CD14-positive monocyte (primary cell): Measurements from ENCODE around the gene SPAG16. TPM values are rescaled to one million over a fixed set of nuclear protein-coding genes. Genes with fewer than 3 reads are reported as not detected.

ENCODE experiments used
- DNase-seq, 3 donors: peaks; one replicate each; pipeline ENCODE4 v3.0.0-alpha.2; 2011 to 2022
- H2AFZ ChIP-seq: 2 replicates; pipeline ENCODE4 v1.6.0; 2012; ENCODE audit warnings: mild to moderate bottlenecking, low read depth, low read length, inconsistent platforms; ENCODE audit not compliant: insufficient read depth, poor library complexity, severe bottlenecking
- H3K27ac ChIP-seq, 2 donors: 1 replicate in 1 of 2; 2 replicates in 1 of 2; pipeline ENCODE4 v1.5.1; 2012 to 2013; ENCODE audit warnings: low read length in 2 of 2, control low read depth in 1 of 2, inconsistent platforms in 1 of 2, low read depth in 1 of 2, mild to moderate bottlenecking in 1 of 2
- H3K27me3 ChIP-seq, 2 donors: one replicate each; pipeline versions ENCODE4 v1.6.0 to v1.6.1; 2011 to 2013; ENCODE audit warnings: low read length in 2 of 2; ENCODE audit not compliant: control insufficient read depth in 2 of 2, insufficient read depth in 2 of 2
- H3K36me3 ChIP-seq, 2 donors: replicated peaks in 1 of 2; 1 replicate in 1 of 2; 2 replicates in 1 of 2; pipeline versions ENCODE4 v1.5.1 to v1.6.1; 2012 to 2013; ENCODE audit warnings: low read length in 2 of 2, control low read depth in 1 of 2, inconsistent platforms in 1 of 2, mild to moderate bottlenecking in 1 of 2; ENCODE audit not compliant: insufficient read depth in 2 of 2, control insufficient read depth in 1 of 2
- H3K4me1 ChIP-seq, 2 donors: 1 replicate in 1 of 2; 2 replicates in 1 of 2; pipeline versions ENCODE4 v1.5.1 to v1.6.1; 2012 to 2013; ENCODE audit warnings: low read length in 2 of 2, control low read depth in 1 of 2, inconsistent platforms in 1 of 2, mild to moderate bottlenecking in 1 of 2, moderate library complexity in 1 of 2; ENCODE audit not compliant: insufficient read depth in 2 of 2, control insufficient read depth in 1 of 2
- H3K4me2 ChIP-seq: replicated peaks from 2 replicates; pipeline ENCODE3; 2012; ENCODE audit warnings: low read length, moderate library complexity, mild to moderate bottlenecking; ENCODE audit not compliant: poor library complexity, severe bottlenecking; ENCODE audit errors: extremely low read depth
- H3K4me3 ChIP-seq, 3 experiments: fragments of 200-600 bp in 1 of 3; sonication (generic) in 1 of 3; replicated peaks in 1 of 3; 1 replicate in 2 of 3; 2 replicates in 1 of 3; pipeline ENCODE4 v1.5.1; 2011 to 2013; ENCODE audit warnings: low read length in 3 of 3, mild to moderate bottlenecking in 3 of 3, control low read depth in 2 of 3, low read depth in 2 of 3, inconsistent platforms in 1 of 3, moderate library complexity in 1 of 3
- H3K79me2 ChIP-seq: 2 replicates; pipeline ENCODE4 v1.6.0; 2012; ENCODE audit warnings: mild to moderate bottlenecking, control low read depth, inconsistent platforms, low read length, moderate library complexity; ENCODE audit not compliant: insufficient read depth
- H3K9ac ChIP-seq: 2 replicates; pipeline ENCODE4 v1.6.0; 2017; ENCODE audit warnings: low read length, mild to moderate bottlenecking; ENCODE audit not compliant: insufficient read depth, poor library complexity, severe bottlenecking
- H3K9me3 ChIP-seq, 2 donors: replicated peaks in 1 of 2; 1 replicate in 1 of 2; 2 replicates in 1 of 2; pipeline versions ENCODE4 v1.5.1 to v1.6.1; 2012 to 2013; ENCODE audit warnings: low read length in 2 of 2, control low read depth in 1 of 2; ENCODE audit not compliant: control insufficient read depth in 1 of 2, insufficient read depth in 1 of 2
- H4K20me1 ChIP-seq: 2 replicates; pipeline ENCODE4 v1.6.0; 2012; ENCODE audit warnings: mild to moderate bottlenecking, low read length, control low read depth, moderate library complexity; ENCODE audit not compliant: insufficient read depth
- H3K27ac Mint-ChIP-seq, 7 donors: one replicate each; pipeline ENCODE4 v1.8.0; 2020; ENCODE audit warnings: mild to moderate bottlenecking in 7 of 7, mixed read lengths in 7 of 7, moderate library complexity in 6 of 7, inconsistent platforms in 2 of 7
- H3K27me3 Mint-ChIP-seq, 3 donors: one replicate each; pipeline ENCODE4 v1.8.0; 2021 to 2022; ENCODE audit warnings: low read depth in 3 of 3, mild to moderate bottlenecking in 3 of 3, mixed read lengths in 3 of 3, moderate library complexity in 3 of 3, inconsistent platforms in 1 of 3
- H3K36me3 Mint-ChIP-seq, 2 donors: one replicate each; pipeline ENCODE4 v1.8.0; 2020; ENCODE audit warnings: mixed read lengths in 2 of 2, inconsistent platforms in 1 of 2, mild to moderate bottlenecking in 1 of 2
- H3K4me1 Mint-ChIP-seq: one replicate; pipeline ENCODE4 v1.8.0; 2020; ENCODE audit warnings: mild to moderate bottlenecking, mixed read lengths
- H3K4me3 Mint-ChIP-seq, 2 donors: one replicate each; pipeline ENCODE4 v1.8.0; 2020; ENCODE audit warnings: mild to moderate bottlenecking in 2 of 2, mixed read lengths in 2 of 2, moderate library complexity in 1 of 2
- H3K9me3 Mint-ChIP-seq, 7 donors: one replicate each; pipeline ENCODE4 v1.8.0; 2020 to 2022; ENCODE audit warnings: mixed read lengths in 7 of 7, mild to moderate bottlenecking in 6 of 7, moderate library complexity in 6 of 7, inconsistent platforms in 2 of 7
- WGBS: methylation state at CpG from one replicate; pipeline ENCODE4 v1.1.5; 2013; ENCODE audit warnings: missing lambda C conversion rate; ENCODE audit not compliant: insufficient coverage; 5-methylcytosine and 5-hydroxymethylcytosine counted together
- intact Hi-C, 2 donors: fragments of 100-400 bp; cut with micrococcal nuclease; formaldehyde crosslinking; loops; one replicate each; pipeline versions ENCODE4 v1.15.0 to v1.15.1; 2023
- polyA plus RNA-seq, 3 donors: library from polyadenylated mRNA; depleted of rRNA in 1 of 3; unstranded in 2 of 3; stranded (reverse) in 1 of 3; fragments of 300-500 nt in 2 of 3; fragments of >200 nt in 1 of 3; fragmentation: Illumina TruSeq in 2 of 3; gene quantifications; 1 replicate in 2 of 3; 2 replicates in 1 of 3; pipeline ENCODE4 v1.2.3, GENCODE V29; 2012 to 2021
- TF ChIP-seq, protein P1 (sequence below): fragments of 200-600 bp; IDR thresholded peaks from one replicate; pipeline ENCODE4 v1.8.0; 2022; ENCODE audit warnings: antibody characterized with exemption, mild to moderate bottlenecking

Gene SPAG16
- polyA plus RNA-seq, 3 donors: 0.12 to 0.30 TPM; not detected in 1

DNA sequence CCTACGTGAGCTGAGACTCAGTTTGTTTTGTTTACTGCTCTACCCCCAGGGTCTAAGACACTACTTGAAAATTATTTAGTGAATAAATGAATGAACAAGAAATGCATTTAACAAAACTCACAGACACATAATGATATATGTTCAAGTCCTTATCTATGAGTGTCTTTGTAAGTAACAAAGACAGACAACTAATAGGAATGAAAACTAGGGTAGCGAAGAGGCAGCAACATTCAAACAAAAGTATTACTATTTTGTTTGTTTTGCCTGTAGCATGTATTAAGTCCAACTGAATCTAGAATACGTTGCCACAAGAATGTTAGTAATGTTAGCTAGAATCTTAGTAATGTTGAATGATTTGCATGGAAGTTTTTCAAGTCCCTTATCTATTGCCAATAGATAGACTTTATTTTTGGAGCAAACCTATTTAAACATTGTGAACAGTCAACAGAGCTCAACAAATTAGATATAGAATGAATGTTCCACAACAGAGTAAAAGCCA lies 981.8 kb downstream of the SPAG16 start:
- no peak overlapping the region for H3K9ac ChIP-seq
- H3K4me3 Mint-ChIP-seq: no peak overlapping the region
- WGBS: no CpG with 5 or more reads among the region's 3 CpGs

DNA sequence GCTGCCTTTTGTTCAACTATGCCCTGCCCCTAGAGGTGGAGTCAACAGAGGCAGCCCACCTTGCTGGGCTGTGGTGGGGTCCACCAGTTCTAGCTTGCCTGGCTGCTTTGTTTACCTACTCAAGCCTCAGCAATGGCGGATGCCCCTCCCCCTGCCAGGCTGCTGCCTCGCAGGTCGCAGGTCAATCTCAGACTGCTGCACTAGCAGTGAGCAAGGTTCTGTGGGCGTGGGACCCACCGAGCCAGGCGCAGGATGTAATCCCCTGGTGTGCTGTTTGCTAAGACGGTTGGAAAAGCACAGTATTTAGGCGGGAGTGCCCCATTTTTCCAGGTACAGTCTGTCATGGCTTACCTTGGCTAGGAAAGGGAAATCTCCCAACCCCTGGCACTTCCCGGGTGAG lies 993.6 kb downstream of the SPAG16 start:
- no peaks in the 10 kb centered on the region for H3K27me3 Mint-ChIP-seq
- no peaks in the 10 kb centered on the region for H3K36me3 ChIP-seq
- H3K4me3 Mint-ChIP-seq: no peak overlapping the region
- peaks cover 8 to 12% of the 10 kb centered on the region in 2 donors for H3K9me3 ChIP-seq
- DNase-seq: no peak
- H4K20me1 ChIP-seq: no peaks in the 10 kb centered on the region
- no peak overlapping the region for H3K27ac ChIP-seq
- no peak overlapping the region for H3K9ac ChIP-seq
- peaks cover 0 to 18% (median 9%) of the 10 kb centered on the region in 7 donors for H3K9me3 Mint-ChIP-seq
- H3K27ac Mint-ChIP-seq: no peak overlapping the region
- intact Hi-C loops: no loop called here
- no peak overlapping the region for H3K4me3 ChIP-seq
- no peak overlapping the region for H2AFZ ChIP-seq
- no peak overlapping the region for H3K4me2 ChIP-seq
- no peaks in the 10 kb centered on the region for H3K4me1 ChIP-seq
- TF ChIP-seq, protein P1, sequence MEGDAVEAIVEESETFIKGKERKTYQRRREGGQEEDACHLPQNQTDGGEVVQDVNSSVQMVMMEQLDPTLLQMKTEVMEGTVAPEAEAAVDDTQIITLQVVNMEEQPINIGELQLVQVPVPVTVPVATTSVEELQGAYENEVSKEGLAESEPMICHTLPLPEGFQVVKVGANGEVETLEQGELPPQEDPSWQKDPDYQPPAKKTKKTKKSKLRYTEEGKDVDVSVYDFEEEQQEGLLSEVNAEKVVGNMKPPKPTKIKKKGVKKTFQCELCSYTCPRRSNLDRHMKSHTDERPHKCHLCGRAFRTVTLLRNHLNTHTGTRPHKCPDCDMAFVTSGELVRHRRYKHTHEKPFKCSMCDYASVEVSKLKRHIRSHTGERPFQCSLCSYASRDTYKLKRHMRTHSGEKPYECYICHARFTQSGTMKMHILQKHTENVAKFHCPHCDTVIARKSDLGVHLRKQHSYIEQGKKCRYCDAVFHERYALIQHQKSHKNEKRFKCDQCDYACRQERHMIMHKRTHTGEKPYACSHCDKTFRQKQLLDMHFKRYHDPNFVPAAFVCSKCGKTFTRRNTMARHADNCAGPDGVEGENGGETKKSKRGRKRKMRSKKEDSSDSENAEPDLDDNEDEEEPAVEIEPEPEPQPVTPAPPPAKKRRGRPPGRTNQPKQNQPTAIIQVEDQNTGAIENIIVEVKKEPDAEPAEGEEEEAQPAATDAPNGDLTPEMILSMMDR: no peak
- no peaks in the 10 kb centered on the region for H3K79me2 ChIP-seq
- H3K27me3 ChIP-seq: no peaks in the 10 kb centered on the region
- WGBS: 92% methylated on average over 8 of the region's 9 CpGs
- no peaks in the 10 kb centered on the region for H3K36me3 Mint-ChIP-seq
- no peaks in the 10 kb centered on the region for H3K4me1 Mint-ChIP-seq

More for the DNA sequence above, 981.8 kb downstream of the SPAG16 start:
- Mint-ChIP-seq H3K27ac (no peak overlapping the region), H3K9me3 (peaks cover 0 to 5% (median 2%) of the 10 kb centered on the region in 7 donors), H3K4me1 (no peaks in the 10 kb centered on the region), H3K27me3 (no peaks in the 10 kb centered on the region), H3K36me3 (no peaks in the 10 kb centered on the region)
- Histone ChIP-seq H3K9me3 (no peaks in the 10 kb centered on the region), H3K36me3 (no peaks in the 10 kb centered on the region), H3K27me3 (no peaks in the 10 kb centered on the region), H4K20me1 (no peaks in the 10 kb centered on the region), H3K27ac (no peak overlapping the region), H3K4me1 (no peaks in the 10 kb centered on the region), H2AFZ (no peak overlapping the region), H3K79me2 (no peaks in the 10 kb centered on the region), H3K4me3 (no peak overlapping the region), H3K4me2 (no peak overlapping the region)
- TF ChIP-seq, protein P1: no peak
- DNase-seq: no peak
- intact Hi-C loops: no loop called here
